K562 (cell line): ENCODE results near the gene TSPAN11. TPM values are rescaled to one million over a fixed set of nuclear protein-coding genes. Genes with fewer than 3 reads are reported as not detected.

Experiments
- ATAC-seq: fragments of 200-7000 bp; cut with Tn5 transposase; 3 replicates; pipeline ENCODE4 v1.9.1; 2020; ENCODE audit warnings: moderate library complexity
- BruUV-seq: library from RNA; stranded (reverse); fragments of 400-500 nt; replicated peaks from 2 replicates; lab custom pipeline; 2021; lab: Mats Ljungman, UMichigan
- CTCF ChIA-PET: fragments of 300-600 bp; formaldehyde crosslinking; extraction: SDS; loops from one replicate; lab custom pipeline; 2021; ENCODE audit warnings: low intra/inter-chr PET ratio; lab: Yijun Ruan, JAX
- POLR2A ChIA-PET: fragments of 300-600, 350-650 bp; sonication (Branson Sonifier 250); formaldehyde crosslinking; extraction: SDS; loops from one replicate; lab custom pipeline; 2021; ENCODE audit warnings: antibody characterized with exemption, inconsistent platforms; lab: Yijun Ruan, JAX
- DNase-seq, 4 experiments: peaks; one replicate each; pipeline versions ENCODE4 v3.0.0 to v3.0.0-alpha.2; 2011 to 2018; ENCODE audit warnings: low spot score in 3 of 4, mixed read lengths in 3 of 4; ENCODE audit errors: extremely low read depth in 1 of 4
- FAIRE-seq: peaks from 2 replicates; lab custom pipeline; 2011; peaks lifted over from hg19 to GRCh38; lab: Jason Lieb, UNC
- H2AFZ ChIP-seq: 2 replicates; pipeline ENCODE4 v1.6.0; 2011; ENCODE audit warnings: low read depth, low read length, control low read depth, inconsistent platforms
- H3K27ac ChIP-seq: fragments of 200-600 bp; 3 replicates; pipeline ENCODE4 v1.8.0; 2011; ENCODE audit warnings: low read depth, mild to moderate bottlenecking, control low read depth, inconsistent platforms, low read length, moderate library complexity, mixed read lengths; ENCODE audit errors: extremely low read depth
- H3K27me3 ChIP-seq, 2 experiments: fragments of 300-600 bp in 1 of 2; 2 replicates in 1 of 2; 3 replicates in 1 of 2; pipeline versions ENCODE4 v1.6.0 to v1.8.0; 2011; ENCODE audit warnings: inconsistent platforms in 2 of 2, low read length in 2 of 2, mild to moderate bottlenecking in 1 of 2, mixed read lengths in 1 of 2, moderate library complexity in 1 of 2; ENCODE audit not compliant: control insufficient read depth in 2 of 2, insufficient read depth in 2 of 2
- H3K36me3 ChIP-seq: fragments of 300-600 bp; 3 replicates; pipeline ENCODE4 v1.8.0; 2011; ENCODE audit warnings: mild to moderate bottlenecking, low read length, inconsistent platforms; ENCODE audit not compliant: control insufficient read depth, insufficient read depth
- H3K4me1 ChIP-seq, 2 experiments: fragments of 200-600 bp in 1 of 2; replicated peaks in 1 of 2; 2 replicates in 1 of 2; 3 replicates in 1 of 2; pipeline versions ENCODE4 v1.5.1 to v1.8.0; 2011; ENCODE audit warnings: inconsistent platforms in 2 of 2, low read length in 2 of 2, mild to moderate bottlenecking in 1 of 2, mixed read lengths in 1 of 2, moderate library complexity in 1 of 2; ENCODE audit not compliant: control insufficient read depth in 2 of 2, insufficient read depth in 2 of 2
- H3K4me2 ChIP-seq: 2 replicates; pipeline ENCODE4 v1.6.1; 2011; ENCODE audit warnings: low read length, control low read depth, inconsistent platforms, mixed read lengths; ENCODE audit not compliant: insufficient read depth
- H3K4me3 ChIP-seq: fragments of 200-600 bp; sonication (generic), shearing (Covaris generic); 2 replicates; pipeline ENCODE4 v1.5.1; 2016; ENCODE audit warnings: control low read depth, inconsistent platforms
- H3K79me2 ChIP-seq: fragments of 200-600 bp; 3 replicates; pipeline ENCODE4 v1.8.0; 2011; ENCODE audit warnings: low read length, inconsistent platforms; ENCODE audit not compliant: control insufficient read depth, insufficient read depth
- H3K9ac ChIP-seq, 2 experiments: 2 replicates each; pipeline versions ENCODE4 v1.6.0 to v1.6.1; 2011; ENCODE audit warnings: low read depth in 2 of 2, low read length in 2 of 2, control low read depth in 1 of 2, inconsistent platforms in 1 of 2, mild to moderate bottlenecking in 1 of 2, mixed read lengths in 1 of 2; ENCODE audit not compliant: insufficient read depth in 1 of 2
- H3K9me1 ChIP-seq: one replicate; pipeline ENCODE4 v1.6.0; 2011; ENCODE audit warnings: inconsistent platforms, mild to moderate bottlenecking, low read length, moderate library complexity; ENCODE audit not compliant: control insufficient read depth, insufficient read depth
- H3K9me3 ChIP-seq: replicated peaks from 2 replicates; pipeline ENCODE4 v1.5.1; 2011; ENCODE audit warnings: low read depth, low read length, inconsistent platforms; ENCODE audit not compliant: control insufficient read depth, insufficient read depth
- H4K20me1 ChIP-seq: replicated peaks from 2 replicates; pipeline ENCODE4 v1.6.1; 2011; ENCODE audit warnings: low read length, inconsistent platforms, mixed read lengths; ENCODE audit not compliant: control insufficient read depth, insufficient read depth
- BRD4 ChIP-seq: fragments of 200-600 bp; sonication (generic); IDR thresholded peaks from 2 replicates; pipeline ENCODE4 v1.6.1; 2017; ENCODE audit warnings: inconsistent platforms
- CBX2 ChIP-seq: fragments of 200-600 bp; sonication (generic); IDR thresholded peaks from one replicate; pipeline ENCODE4 v1.6.1; 2012; ENCODE audit warnings: mild to moderate bottlenecking, low read length, inconsistent platforms; ENCODE audit not compliant: insufficient read depth, poor library complexity, severe bottlenecking
- GABPB2 ChIP-seq: fragments of 250-450 bp; sonication (Bioruptor Pico); conservative IDR thresholded peaks from 2 replicates; pipeline ENCODE4 v1.5.1; 2021; ENCODE audit warnings: mild to moderate bottlenecking
- RNF219 ChIP-seq: fragments of 250-450 bp; sonication (Bioruptor Pico); IDR thresholded peaks from 2 replicates; pipeline ENCODE4 v1.5.0; 2022; ENCODE audit warnings: mild to moderate bottlenecking
- TSC22D4 ChIP-seq: fragments of 450-650 bp; IDR thresholded peaks from 2 replicates; pipeline ENCODE4 v1.6.1; 2016; ENCODE audit warnings: missing genetic modification characterization, missing biosample characterization, control low read depth
- ZBTB49 ChIP-seq: sonication (generic); formaldehyde crosslinking; IDR thresholded peaks from 2 replicates; pipeline ENCODE4 v1.8.0; 2022; ENCODE audit warnings: missing genetic modification reagents, mild to moderate bottlenecking, borderline replicate concordance
- ZBTB9 ChIP-seq: fragments of 450-650 bp; formaldehyde crosslinking; IDR thresholded peaks from 2 replicates; pipeline ENCODE4 v1.4.0; 2020; ENCODE audit warnings: mild to moderate bottlenecking, moderate library complexity
- ZNF3 ChIP-seq: fragments of 250-450 bp; sonication (Bioruptor Pico); IDR thresholded peaks from 2 replicates; pipeline ENCODE4 v1.5.0; 2021; ENCODE audit warnings: mild to moderate bottlenecking, moderate library complexity
- WGBS: fragments of 100-300 bp; shearing (Covaris generic); methylation state at CpG from one replicate; pipeline ENCODE4 v1.1.6; 2016; ENCODE audit warnings: low coverage, mixed read lengths; ENCODE audit not compliant: insufficient coverage; ENCODE audit errors: missing lambda C conversion rate; 5-methylcytosine and 5-hydroxymethylcytosine counted together
- in situ Hi-C: fragments of 300-500 bp; cut with MboI; formaldehyde crosslinking; loops from 4 replicates; pipeline ENCODE4 v1.15.0; 2018; ENCODE audit warnings: inconsistent platforms, mixed read lengths
- intact Hi-C: fragments of 100-400 bp; cut with micrococcal nuclease; formaldehyde crosslinking; loops from 2 replicates; pipeline ENCODE4 v1.14.2; 2022
- polyA plus RNA-seq, 8 experiments: library from polyadenylated mRNA; depleted of rRNA in 4 of 8; stranded (reverse) in 5 of 8; unstranded in 3 of 8; fragments of >200 nt; fragmentation: Nextera tagmentation in 2 of 8; fragmentation: Illumina TruSeq in 1 of 8; extraction: Ambion mirVana in 2 of 8; extraction: Trizol in 1 of 8; gene quantifications; 2 replicates each; pipeline versions ENCODE4 v1.2.1 to v1.2.3, GENCODE V29; 2011 to 2014; ENCODE audit warnings: inconsistent platforms in 1 of 8, missing spikeins in 1 of 8
- total RNA-seq, 7 experiments: library from RNA; depleted of rRNA in 6 of 7; stranded (reverse); fragments of >200 nt in 6 of 7; fragmentation: Illumina TruSeq in 2 of 7; extraction: Trizol in 2 of 7; gene quantifications; 2 replicates each; pipeline versions ENCODE4 v1.2.1 to v1.2.3, GENCODE V29; 2011 to 2021; ENCODE audit warnings: low replicate concordance in 1 of 7

TSPAN11 gene
- total and polyA plus RNA-seq, 9 of the 15 experiments (the other 6 are each of a cell fraction or from before 2014, with no cell fraction given) = not detected

- Histone ChIP-seq H3K9me3 (no peaks in the 10 kb centered on the region; the same call in 1 of the 2 replicates), H3K27me3 (peaks cover 8 to 80% of the 10 kb centered on the region in 2 experiments; a peak in 4 of 5 replicates), H3K9me1 (no peaks in the 10 kb centered on the region), H3K9ac (no peak overlapping the region), H4K20me1 (no peaks in the 10 kb centered on the region), H3K4me2 (no peak overlapping the region), H3K79me2 (no peaks in the 10 kb centered on the region), H3K36me3 (no peaks in the 10 kb centered on the region), H3K27ac (no peak overlapping the region), H3K4me1 (no peaks in the 10 kb centered on the region), H3K4me3 (no peak overlapping the region), H2AFZ (no peak overlapping the region)
- CTCF ChIA-PET = no interaction called here
- FAIRE-seq (no peak), DNase-seq (no peak), ATAC-seq (no peak)
- POLR2A ChIA-PET = no interaction called here
- BruUV-seq = no TSS peak
- TF ChIP-seq RNF219 (CRISPR knock-in tag) = no peak
- in situ Hi-C loops (no loop called here), intact Hi-C loops (no loop called here)
- WGBS = 2% methylated on average over 7 of the region's 7 CpGs
These were observed 44.1 kb downstream of the TSPAN11 start for GRCh38 chr12:30970559-30971197.

GRCh38 chr12:30972035-30972434 is 45.5 kb downstream of the TSPAN11 start:
- ChIA-PET POLR2A (no interaction called here), CTCF (no interaction called here)
- ATAC-seq (no peak), FAIRE-seq (no peak), DNase-seq (no peak)
- H4K20me1 ChIP-seq = no peaks in the 10 kb centered on the region
- WGBS = 0% methylated on average over 6 of the region's 6 CpGs
- no TSS peak for BruUV-seq
- H3K4me1 ChIP-seq = no peaks in the 10 kb centered on the region
- intact Hi-C loops (no loop called here), in situ Hi-C loops (no loop called here)
- no peak overlapping the region for H3K27ac ChIP-seq
- H2AFZ ChIP-seq = no peak overlapping the region
- H3K4me2 ChIP-seq = no peak overlapping the region
- no peaks in the 10 kb centered on the region for H3K79me2 ChIP-seq
- H3K9me3 ChIP-seq = no peaks in the 10 kb centered on the region; the same call in 1 of the 2 replicates
- no peak overlapping the region for H3K4me3 ChIP-seq
- no peaks in the 10 kb centered on the region for H3K36me3 ChIP-seq
- no peaks in the 10 kb centered on the region for H3K9me1 ChIP-seq
- peaks cover 5 to 78% of the 10 kb centered on the region in 2 experiments; a peak in 4 of 5 replicates for H3K27me3 ChIP-seq
- no peak overlapping the region for H3K9ac ChIP-seq
- TF ChIP-seq GABPB2 = no peak
- no peak for TF ChIP-seq CBX2
- no peak for TF ChIP-seq ZBTB9 (CRISPR knock-in tag)
- TF ChIP-seq BRD4 = no peak
- no peak for TF ChIP-seq ZBTB49
- TF ChIP-seq TSC22D4 = no peak
- TF ChIP-seq ZNF3 (CRISPR knock-in tag) = no peak
